NCI-H2196 (cell line): Measurements from ENCODE around the gene SFI1.
"Not testable (repeated sequence)": the region's sequence is repeated elsewhere in the genome, so short reads cannot be mapped to it uniquely, and the experiment has no call there.

ENCODE experiments used
- DNase-seq: peaks from one replicate; lab custom pipeline; 2025; ENCODE audit not compliant: unreplicated experiment; lab: John Stamatoyannopoulos, UW

SFI1 gene

GRCh38 chr22:31492151-31492550 lies 4.2 kb upstream of the SFI1 start:
- DNase-seq = no peak

- DNase-seq = not testable (repeated sequence)
Measured at GRCh38 chr22:31493355-31493754, 3.0 kb upstream of the SFI1 start.

- DNase-seq = no peak
Measured at GRCh38 chr22:31495343-31495742, 993 bp upstream of the SFI1 start.

GRCh38 chr22:31496735-31497146 lies 405 bp downstream of the SFI1 start:
- no peak for DNase-seq

- no peak for DNase-seq
Measured at GRCh38 chr22:31497148-31497938, 1.0 kb downstream of the SFI1 start.

GRCh38 chr22:31501738-31502137 lies 5.4 kb downstream of the SFI1 start:
- no peak for DNase-seq

GRCh38 chr22:31503211-31503964 lies 7.1 kb downstream of the SFI1 start:
- DNase-seq = peak; percentile 29

GRCh38 chr22:31504282-31504681 lies 7.9 kb downstream of the SFI1 start:
- DNase-seq = no peak

- DNase-seq = not testable (repeated sequence)
Measured at GRCh38 chr22:31507517-31507916, 11.2 kb downstream of the SFI1 start.

GRCh38 chr22:31508536-31508935 lies 12.2 kb downstream of the SFI1 start:
- DNase-seq = no peak

GRCh38 chr22:31509061-31509762 lies 12.9 kb downstream of the SFI1 start:
- no peak for DNase-seq

GRCh38 chr22:31520051-31520450 lies 23.7 kb downstream of the SFI1 start:
- DNase-seq = no peak

GRCh38 chr22:31524132-31524531 lies 27.8 kb downstream of the SFI1 start:
- DNase-seq = not testable (repeated sequence)

- DNase-seq = no peak
Measured at GRCh38 chr22:31526270-31526669, 29.9 kb downstream of the SFI1 start.

GRCh38 chr22:31530823-31531195 lies 34.5 kb downstream of the SFI1 start:
- no peak for DNase-seq

GRCh38 chr22:31532060-31532459 lies 35.7 kb downstream of the SFI1 start:
- no peak for DNase-seq

GRCh38 chr22:31533374-31533773 lies 37.0 kb downstream of the SFI1 start:
- DNase-seq = no peak

GRCh38 chr22:31537019-31537535 lies 40.7 kb downstream of the SFI1 start:
- DNase-seq = no peak

- DNase-seq = no peak
Measured at GRCh38 chr22:31538815-31539214, 42.5 kb downstream of the SFI1 start.

- DNase-seq = not testable (repeated sequence)
Measured at GRCh38 chr22:31540166-31540565, 43.8 kb downstream of the SFI1 start.

GRCh38 chr22:31540966-31541365 lies 44.6 kb downstream of the SFI1 start:
- DNase-seq = no peak
